NCI-H226 (cell line): ENCODE data around the gene AGPS.
"Not testable (repeated sequence)": the region's sequence is repeated elsewhere in the genome, so short reads cannot be mapped to it uniquely, and the experiment has no call there.

Experiments used
- DNase-seq: peaks from one replicate; pipeline ENCODE4 v3.0.0-alpha.2; 2015

The AGPS gene

DNA sequence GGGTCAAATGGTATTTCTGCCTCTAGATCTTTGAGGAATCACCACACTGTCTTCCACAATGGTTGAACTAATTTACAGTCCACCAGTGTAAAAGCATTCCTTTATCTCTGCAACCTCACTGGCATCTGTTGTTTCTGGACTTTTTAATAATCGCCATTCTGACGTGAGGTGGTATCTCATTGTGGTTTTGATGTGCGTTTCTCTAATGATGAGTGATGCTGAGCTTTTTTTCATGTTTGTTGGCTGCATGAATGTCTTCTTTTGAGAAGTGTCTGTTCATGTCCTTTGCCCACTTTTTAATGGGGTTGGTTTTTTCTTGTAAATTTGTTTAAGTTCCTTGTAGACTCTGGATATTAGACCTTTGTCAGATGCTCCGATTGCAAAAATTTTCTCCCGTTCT is 32.0 kb downstream of the AGPS start:
- DNase-seq, result not testable (repeated sequence)

- no peak for DNase-seq
Observed at GRCh38 chr2:177427316-177427715, 34.7 kb downstream of the AGPS start.

GRCh38 chr2:177427936-177428335 is 35.4 kb downstream of the AGPS start:
- not testable (repeated sequence) for DNase-seq

DNA sequence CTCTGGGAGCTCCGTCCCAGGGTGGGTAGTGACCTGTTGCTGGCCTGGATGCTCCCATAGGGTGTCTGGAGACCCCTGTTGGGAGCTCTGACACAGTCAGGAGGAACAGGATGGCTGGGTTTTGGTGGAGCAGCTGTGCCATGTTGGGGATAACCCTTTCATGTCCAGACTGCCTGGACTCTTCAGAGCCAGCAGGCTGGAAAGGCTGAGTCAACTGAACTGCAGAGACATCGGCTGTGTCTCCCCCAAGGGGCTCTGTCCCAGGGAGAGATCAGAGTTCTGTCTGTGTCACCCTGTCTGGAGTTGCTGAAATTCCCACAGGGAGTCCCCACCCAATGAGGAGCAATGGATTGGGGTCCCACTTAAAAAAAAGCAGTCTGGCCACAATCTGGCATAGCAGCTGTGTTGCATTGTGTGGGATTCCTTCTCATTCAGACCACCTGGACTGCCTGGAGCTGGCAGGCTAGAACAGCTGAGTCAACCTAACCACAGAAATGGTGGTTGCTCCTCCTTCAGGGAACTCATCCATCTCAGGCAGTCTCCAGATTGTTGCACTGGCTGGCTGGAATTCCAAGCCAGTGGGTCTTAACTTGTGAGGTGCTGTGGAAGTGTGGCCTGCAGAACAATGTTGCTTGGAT is 37.2 kb downstream of the AGPS start:
- peak; percentile 93 for DNase-seq

DNA sequence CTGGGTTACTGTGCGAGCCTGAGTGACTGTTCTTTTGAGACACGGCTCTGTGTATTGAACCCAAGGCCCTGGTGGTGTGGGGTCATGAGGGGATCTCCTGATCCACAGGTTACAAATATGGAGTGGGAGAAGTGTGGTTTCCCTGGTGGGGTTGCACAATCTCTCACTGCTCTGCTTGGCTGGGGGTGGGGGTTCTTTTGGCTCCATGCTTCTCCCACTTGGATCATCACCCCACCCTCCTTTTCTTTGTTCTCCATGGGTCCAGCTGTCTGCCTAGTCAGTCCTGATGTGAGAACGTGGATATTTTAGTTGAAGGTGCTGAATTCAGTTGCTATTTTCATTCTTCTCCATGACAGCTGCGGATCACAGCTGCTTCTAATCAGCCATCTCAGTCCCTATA is 37.8 kb downstream of the AGPS start:
- DNase-seq, result no peak

- DNase-seq, result not testable (repeated sequence)
Observed at GRCh38 chr2:177431111-177431725, 38.6 kb downstream of the AGPS start.

GRCh38 chr2:177432703-177433102 is 40.1 kb downstream of the AGPS start:
- no peak for DNase-seq

- DNase-seq, result no peak
Observed at GRCh38 chr2:177433402-177433801, 40.8 kb downstream of the AGPS start.

DNA sequence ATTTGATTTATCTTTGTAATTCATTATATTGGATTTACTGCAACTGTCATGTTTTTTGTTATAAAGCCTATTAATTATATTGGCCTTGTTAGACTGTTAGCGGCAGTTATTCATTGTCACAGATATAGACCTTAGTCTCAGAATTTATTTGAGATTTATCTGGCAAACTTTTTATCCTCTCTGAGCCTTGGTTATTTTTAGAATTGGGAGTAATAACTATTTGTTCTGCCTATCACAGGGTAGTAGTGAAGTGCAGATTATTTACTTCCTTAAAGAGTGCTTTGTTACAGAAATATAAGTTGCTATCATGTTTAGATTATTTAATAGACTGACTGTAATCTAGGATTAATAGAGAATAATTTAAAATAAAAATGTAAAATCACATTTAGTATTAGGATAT is 41.9 kb downstream of the AGPS start:
- DNase-seq, result no peak

DNA sequence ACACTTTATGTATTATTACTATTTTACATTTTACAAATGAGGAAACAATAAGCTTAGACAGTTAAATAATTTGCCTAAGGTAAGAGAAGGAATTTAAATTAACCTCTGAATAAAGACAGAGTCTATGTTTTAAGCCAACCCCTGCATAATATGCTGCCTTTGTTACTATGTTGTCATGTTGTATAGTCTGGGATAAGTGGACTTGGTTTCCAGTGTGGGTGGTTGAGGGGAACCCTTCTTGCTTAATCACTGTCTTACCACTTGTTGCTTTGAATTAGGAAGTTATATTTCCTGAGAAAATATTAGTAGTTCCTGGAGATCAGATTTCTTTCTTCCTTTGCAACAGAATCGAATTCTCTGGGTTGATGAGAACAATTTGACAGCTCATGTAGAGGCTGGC is 52.6 kb downstream of the AGPS start:
- no peak for DNase-seq

GRCh38 chr2:177448031-177448430 is 55.5 kb downstream of the AGPS start:
- no peak for DNase-seq

DNA sequence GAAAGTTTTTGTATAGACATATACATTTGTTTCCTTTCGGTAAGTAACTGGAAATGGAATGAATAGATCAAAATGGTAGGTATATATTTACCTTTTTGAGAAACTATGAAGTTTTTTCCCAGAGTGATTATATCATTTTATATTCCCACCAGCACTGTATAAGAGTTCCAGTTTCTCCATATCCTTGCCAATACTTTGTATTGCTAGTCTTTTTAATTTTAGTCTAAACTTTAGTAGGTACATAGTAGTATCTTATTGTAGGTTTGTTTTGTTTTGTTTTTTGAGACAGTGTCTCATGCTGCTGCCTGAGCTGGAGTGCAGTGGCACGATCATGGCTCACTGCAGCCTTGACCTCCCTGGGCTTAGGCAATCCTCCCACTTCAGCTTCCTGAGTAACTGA is 56.6 kb downstream of the AGPS start:
- no peak for DNase-seq

DNA sequence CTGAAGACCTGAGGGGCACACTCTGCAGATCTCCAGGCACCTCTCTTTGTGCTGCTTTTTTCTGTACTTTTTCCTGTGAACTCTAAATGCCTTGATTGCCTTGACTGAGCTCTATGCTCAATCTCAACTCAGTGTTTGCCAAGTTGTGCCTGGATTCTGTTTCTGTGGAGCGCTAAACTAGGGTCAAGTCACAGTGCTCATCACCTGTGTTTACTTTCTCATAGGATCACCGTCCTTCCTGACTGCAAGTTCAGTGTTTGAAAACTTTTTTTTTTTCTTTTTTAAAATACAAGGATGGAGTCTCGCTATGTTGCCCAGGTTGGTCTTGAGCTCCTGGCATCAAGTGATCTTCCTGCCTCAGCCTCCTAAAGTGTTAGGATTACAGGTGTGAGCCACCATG is 62.6 kb downstream of the AGPS start:
- DNase-seq, result no peak

DNA sequence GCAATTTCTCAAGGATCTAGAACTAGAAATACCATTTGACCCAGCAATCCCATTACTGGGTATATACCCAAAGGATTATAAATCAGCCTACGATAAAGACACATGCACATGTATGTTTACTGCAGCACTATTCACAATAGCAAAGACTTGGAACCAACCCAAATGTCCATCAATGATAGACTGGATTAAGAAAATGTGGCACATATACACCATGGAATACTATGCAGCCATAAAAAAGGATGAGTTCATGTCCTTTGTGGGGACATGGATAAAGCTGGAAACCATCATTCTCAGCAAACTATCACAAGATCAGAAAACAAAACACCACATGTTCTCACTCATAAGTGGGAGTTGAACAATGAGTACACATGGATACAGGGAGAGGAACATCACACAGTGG is 67.2 kb downstream of the AGPS start:
- DNase-seq, result not testable (repeated sequence)

DNA sequence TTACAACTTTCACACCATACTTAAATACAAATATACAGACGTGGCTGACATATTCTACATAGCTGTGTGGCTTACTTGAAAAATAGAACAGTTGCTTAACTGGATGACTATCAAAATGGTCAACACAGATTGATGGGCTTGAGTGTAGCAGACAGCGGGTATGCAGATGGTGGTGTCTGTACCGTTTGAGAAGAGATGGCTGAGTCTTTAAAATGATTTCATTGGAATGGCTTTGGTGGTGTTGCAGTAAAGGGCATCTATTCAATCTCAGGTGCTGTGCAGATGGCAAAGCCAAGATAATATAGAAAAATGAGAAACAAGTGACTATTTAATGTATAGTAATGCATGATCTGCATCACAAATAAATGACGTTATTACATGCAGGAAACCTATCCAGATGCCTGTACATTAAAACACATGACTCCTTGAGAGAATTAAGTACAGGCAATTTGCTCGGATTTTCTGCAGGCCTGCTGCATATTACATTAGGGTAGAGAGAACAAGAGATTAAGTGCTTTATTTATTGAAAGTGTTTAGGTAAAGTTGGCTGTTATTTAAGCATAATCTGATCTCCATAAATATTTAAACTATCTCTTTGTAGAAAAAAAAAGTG is 68.5 kb downstream of the AGPS start:
- DNase-seq, result no peak

DNA sequence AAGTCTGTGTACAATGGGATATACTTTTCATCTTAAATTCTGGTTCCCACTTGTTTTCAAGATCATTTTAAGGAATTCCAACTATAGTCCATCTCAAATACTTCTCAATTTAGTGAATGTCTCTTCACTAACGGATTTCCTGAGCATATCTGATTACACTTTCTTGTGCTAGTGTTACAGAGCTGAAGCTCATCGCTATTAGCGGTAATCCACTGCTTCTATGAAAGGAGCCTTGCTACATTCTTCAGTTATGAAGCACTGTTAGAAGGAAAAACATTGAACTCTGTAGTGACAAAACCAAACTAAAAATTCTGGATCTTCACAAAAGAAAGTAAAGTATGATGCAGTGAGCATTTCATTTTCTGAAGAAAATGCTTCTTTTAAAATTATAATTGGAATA is 72.0 kb downstream of the AGPS start:
- DNase-seq, result no peak

DNA sequence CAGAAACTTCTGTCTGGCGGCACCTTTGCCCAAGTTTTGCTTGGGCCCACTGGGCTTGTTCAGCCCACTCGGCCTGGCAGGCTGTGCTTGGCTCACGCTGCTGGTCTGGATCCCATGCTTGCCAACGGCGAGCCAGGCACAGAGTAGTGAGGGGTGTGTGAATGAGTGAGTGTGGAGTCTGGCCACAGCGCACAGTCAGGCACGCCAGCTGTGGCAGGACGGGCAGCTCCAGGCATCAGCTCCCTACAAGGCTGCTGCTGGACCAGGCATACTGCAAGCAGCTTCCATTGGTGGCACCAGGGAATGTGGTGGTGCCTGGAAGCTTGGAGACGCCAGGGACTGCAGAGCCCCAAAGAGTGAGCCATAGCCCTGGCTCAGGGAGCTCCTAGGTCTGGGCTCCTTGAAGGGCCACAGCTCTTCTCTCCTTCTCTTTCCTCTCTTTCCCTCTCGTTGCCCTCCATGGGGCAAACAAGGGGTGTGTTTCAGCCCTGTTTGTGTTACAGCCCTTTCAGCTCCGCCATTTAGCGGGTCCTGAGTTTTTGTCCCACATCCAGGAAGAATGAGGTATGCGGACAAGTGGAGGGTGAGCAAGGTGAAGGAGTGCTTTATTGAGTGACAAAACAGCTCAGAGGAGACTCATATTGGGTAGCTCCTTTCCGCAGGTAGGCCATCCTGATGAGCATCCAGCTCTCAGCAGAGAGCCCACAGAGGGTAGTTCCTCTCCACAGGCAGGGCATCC is 73.0 kb downstream of the AGPS start:
- no peak for DNase-seq

GRCh38 chr2:177466337-177467195 is 74.0 kb downstream of the AGPS start:
- no peak for DNase-seq

DNA sequence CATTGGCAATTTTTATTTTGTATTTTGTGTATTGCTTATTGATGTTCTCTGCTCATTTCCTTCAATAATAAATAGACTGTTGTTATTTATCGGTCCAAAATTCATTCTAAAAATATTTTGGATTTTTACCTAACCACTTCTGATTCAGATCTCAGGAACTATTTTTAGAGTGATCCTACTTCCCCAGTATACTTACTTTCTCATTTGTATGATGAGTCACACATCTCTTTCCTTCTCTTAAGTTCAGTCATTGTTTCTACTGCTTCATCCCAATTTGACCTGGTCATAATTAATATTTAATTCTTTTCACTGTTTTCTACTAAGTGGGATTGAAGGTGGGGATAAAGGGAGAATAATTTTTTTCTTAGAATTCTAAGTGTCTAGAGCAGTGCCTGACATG is 75.1 kb downstream of the AGPS start:
- no peak for DNase-seq

DNA sequence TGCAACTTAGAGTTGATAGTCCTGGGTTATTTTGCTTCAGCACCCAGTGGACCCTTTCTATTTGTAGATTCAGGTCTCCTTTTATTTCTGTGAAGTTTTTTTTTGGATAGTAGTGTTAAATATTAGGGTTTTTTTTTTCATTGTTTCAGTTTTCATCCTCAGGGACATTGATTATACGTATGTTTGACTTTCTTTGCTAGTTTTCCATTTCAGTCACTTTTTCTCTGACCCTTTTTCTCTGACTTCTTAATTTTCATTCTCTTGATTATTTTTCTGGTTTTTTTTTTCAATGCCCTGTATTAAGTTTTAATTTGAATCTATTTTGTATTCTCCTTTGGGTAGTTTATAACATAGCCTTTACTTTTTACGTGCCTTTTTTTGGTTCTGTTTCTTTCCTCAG is 79.4 kb downstream of the AGPS start:
- DNase-seq, result no peak

- DNase-seq, result peak; percentile 10
Observed at GRCh38 chr2:177474301-177474700, 81.7 kb downstream of the AGPS start.

- peak; percentile 90 for DNase-seq
Observed at GRCh38 chr2:177474998-177475397, 82.4 kb downstream of the AGPS start.

- no peak for DNase-seq
Observed at GRCh38 chr2:177476897-177477296, 84.3 kb downstream of the AGPS start.
